ENCODE data around the gene OFD1.

OFD1 gene

GRCh38 chrX:13797512-13797911, 63.0 kb downstream of the OFD1 start:
- no peak for DNase-seq

DNA sequence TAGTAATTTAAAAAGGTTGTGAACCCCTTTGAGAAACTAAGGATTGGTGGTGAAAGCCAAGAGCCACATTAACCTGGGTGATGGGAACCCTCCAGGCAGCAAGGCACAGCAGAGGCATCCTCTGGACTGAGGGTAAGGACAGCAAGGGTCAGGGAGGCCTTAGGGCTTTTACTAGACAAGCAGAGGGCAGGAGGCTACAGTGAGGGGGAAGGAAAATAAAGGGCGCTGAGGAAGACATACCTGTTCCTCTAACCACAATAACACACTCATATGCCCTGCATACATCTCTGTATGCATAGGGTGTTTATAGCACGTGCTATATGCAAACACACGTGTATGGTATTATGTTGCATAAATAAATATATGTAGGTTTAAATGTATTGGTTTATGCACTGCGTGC, 63.6 kb downstream of the OFD1 start:
- DNase-seq = no peak

DNA sequence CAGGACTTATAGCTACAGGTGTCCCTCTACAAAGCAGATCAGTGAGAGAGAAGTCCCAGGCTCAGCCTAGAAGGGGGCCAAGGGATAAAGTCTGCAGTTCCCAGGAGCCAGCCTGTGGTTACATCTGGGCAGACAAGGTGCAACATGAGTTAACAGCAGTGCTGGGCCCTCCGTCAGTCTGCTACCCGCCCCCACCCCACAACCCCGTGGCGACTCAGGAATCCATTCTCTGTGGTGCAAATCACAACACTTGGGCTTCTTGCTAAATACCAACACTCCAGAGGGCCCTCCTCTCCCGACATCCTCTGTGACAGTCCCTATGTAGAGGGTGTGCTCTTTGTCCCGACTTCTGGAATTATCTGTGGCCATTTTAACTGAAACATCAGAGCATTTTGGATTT, 68.6 kb downstream of the OFD1 start:
- DNase-seq = no peak

GRCh38 chrX:13805241-13805640, 70.7 kb downstream of the OFD1 start:
- DNase-seq = peak in 1 of 3 experiments; percentile 31

GRCh38 chrX:13808293-13808692, 73.7 kb downstream of the OFD1 start:
- DNase-seq = no peak

DNA sequence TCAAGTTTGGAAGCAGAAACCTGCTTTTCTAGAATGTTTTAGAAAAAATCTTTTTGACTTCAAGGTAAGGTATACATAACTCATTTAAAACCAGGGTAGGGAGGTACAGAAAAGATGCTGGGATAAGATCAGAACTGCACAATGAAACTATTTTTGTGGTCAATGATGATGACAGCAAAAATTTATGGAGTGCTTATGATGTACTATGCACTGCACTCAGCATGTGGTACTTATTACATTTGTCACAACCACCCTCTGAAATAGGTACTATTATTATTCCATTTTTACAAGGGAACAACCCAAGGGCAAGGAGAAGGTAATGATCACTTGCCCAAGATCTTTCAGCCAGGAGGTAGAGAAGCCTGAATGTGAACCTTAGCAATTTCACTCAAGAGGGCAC, 74.3 kb downstream of the OFD1 start:
- DNase-seq = peak in 1 of 3 experiments; percentile 44

GRCh38 chrX:13815664-13816063, 81.1 kb downstream of the OFD1 start:
- DNase-seq = no peak

- no peak for DNase-seq
Observed at GRCh38 chrX:13816176-13816575, 81.6 kb downstream of the OFD1 start.

DNA sequence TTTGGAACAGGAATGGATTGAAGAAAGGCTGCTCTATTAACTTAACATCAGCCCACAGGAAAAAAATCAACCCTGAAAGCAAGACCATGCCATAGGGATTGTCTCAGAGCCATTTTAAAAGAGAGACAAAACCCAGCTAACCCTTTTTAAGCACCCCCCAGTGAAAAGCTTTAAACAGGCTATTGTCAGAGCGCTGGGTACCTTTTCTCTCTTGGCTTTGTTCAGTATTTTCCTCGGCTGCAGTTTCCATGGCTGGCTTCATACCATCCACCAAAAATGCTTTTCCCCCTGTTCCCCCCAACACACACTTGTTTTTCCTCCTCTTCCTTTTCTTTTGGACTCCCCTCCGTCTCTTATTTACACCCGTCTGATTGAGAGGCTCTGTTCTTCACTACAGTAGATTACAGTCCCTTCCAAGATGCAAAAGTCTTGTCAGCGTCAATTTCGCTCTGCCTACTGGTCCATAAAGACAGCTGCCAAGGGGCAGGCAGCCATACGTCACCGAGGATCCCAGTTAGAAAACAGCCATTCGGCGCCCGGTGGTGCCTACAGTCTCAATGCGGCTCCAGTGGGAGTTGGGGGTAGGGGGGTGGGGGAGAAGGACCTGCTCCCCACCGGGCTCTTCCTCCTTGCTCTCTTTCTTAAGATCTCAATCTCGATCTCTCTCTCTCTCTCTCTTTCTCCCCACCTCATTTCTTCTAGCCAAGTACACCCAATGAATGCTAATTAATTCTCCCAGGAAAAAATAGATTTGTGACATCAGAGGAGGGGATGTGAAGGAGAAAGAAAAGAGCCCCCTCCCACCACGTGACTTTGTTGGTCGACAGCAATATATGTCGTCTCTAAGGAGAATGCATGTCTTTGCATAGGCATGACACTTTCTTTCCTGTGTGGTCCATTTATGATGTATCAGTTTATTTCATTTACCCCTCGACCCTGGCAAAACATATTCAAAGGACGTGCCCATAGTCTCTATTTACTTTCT, 82.4 kb downstream of the OFD1 start, which contains the start of gene GPM6B:
TSS of gene GPM6B (minus strand) at position 451 of the 985 bp plus-strand sequence. CDS start at position 262, 189 bp downstream.
- DNase-seq = no peak

Measured in NCI-H1417 (cell line).